HG03066 (cell line): Measurements from ENCODE around the gene NDUFV3.
"Not testable (repeated sequence)": the region's sequence is repeated elsewhere in the genome, so short reads cannot be mapped to it uniquely, and the experiment has no call there.

Experiments used
- ATAC-seq: cut with Tn5 transposase; IDR thresholded peaks from one replicate; pipeline ENCODE4 v1.9.1; 2021; ENCODE audit warnings: low read depth; ENCODE audit not compliant: unreplicated experiment

NDUFV3 gene

DNA sequence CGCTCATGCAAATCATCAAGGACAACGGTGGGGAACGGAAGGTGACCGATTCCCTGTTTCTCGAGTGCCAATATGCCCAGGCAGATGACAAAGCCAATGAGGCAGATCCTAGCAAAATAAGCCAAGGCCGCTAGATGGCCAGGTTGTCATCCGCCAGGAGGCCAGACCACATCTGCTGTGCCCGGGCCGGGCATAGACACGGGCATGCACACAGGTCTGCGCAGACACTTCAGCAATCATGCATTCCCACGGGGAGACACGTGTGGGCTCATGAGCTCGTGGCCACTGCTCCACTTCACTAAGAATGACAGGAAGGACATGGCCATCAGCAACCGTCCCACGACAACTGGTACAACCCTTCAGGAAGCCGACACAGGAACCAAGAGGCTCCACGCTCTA, 37.2 kb upstream of the NDUFV3 start:
- no peak for ATAC-seq

DNA sequence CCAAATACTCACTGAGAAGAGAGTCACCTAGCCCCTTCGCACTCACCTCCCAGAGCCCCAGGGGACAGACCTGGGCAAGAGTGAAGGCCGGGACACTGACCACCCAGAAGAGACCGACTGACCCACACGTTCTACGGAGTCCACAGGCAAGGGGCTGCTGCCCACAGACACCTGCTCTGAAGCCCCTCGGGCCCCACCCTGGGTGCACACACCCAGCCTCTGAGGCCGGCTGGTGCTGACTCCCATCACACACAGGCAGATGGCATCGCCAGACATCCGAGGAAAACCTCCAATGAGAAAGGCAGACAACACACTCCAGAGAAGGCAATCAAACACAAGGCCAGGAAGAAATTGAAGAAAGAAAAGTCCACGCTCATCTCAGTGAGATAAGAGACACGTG, 35.9 kb upstream of the NDUFV3 start:
- ATAC-seq = no peak

GRCh38 chr21:42858185-42858847, 34.8 kb upstream of the NDUFV3 start:
- ATAC-seq = no peak

DNA sequence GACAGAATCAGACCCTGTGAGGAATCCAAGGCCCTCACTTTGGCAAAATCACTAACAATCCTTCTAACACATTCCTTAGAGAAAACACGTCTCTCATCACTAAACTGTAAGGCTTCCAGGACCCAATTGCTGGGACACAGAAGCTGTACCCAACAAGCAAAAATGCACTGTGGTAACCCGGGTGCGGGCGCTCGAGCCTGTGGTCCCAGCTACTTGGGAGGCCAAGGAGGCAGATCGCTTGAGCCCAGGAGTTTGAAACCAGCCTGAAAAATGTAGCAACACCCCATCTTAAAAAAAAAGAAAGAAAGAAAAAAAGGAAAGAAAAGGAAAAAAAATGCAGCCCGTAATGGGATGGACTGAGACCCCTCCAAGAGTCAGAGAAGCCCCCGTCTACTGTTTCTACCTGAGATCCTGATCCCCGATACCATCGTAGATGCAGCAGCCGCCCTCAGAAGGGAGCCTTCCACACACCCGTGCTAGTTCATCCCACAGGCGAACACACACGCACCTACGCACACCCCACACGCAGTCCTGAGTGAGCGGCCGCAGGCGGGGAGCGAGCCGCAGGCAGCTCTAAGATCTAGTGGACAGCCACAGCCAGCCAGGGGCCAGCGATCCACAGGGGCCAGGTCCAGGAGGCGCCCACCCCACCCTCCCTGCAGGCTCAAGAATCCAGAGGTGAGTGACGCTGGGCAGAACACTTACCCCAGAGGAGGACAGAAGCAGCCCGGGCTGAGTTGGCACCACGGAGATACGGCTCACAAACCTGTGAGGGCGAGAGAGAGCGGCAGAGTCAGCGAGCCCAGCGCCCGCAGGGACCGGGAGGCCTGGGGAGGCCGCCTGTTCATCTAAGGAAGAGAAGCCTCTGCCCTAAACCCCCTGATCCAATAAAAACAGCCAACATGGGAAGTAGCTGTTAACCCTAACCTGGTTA, 33.9 kb upstream of the NDUFV3 start:
- no peak for ATAC-seq

DNA sequence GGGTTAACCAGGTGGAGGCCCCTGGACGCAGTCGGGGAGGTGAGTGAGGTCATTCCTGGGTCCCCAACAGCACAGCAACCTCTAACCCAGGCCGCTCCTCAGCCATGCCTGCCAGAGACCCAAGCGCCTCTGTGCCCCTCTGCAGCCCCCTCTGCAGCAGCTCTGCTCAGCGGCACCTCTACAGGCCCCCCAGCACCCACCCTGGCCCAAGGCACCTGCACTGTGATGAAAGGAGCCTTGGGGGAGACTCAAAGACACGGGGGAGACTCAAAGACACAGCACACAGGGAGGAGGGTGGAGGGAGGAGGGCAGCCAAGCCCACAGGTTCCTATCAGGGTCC, 33.2 kb upstream of the NDUFV3 start:
- ATAC-seq = no peak

GRCh38 chr21:42860345-42860744, 32.8 kb upstream of the NDUFV3 start:
- ATAC-seq = no peak

DNA sequence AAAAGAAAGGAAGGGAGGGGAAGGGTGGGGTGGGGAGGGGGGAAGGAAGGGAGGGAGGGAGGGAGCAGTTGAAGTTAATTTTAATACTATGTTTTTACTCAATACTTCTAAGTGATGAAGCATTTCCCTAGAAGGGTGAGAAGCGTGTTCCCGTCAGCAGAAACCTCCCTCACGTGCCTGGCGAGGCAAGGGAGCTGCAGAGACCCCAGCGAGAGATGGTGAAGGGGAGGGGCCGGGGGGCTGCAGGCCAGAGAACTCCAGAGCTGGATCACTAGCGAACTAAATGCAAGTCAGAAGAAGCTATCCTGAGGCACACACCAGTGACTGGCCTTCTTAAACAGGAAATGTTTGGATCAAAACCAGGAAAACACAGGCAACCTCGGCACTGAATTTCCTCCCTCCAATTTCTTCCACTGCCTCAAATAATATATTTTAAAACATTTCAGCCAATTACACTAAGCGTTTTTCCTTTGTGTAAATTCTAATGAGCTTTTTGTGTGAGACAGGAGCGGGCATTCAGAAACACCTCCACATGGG, 31.7 kb upstream of the NDUFV3 start:
- ATAC-seq = no peak

DNA sequence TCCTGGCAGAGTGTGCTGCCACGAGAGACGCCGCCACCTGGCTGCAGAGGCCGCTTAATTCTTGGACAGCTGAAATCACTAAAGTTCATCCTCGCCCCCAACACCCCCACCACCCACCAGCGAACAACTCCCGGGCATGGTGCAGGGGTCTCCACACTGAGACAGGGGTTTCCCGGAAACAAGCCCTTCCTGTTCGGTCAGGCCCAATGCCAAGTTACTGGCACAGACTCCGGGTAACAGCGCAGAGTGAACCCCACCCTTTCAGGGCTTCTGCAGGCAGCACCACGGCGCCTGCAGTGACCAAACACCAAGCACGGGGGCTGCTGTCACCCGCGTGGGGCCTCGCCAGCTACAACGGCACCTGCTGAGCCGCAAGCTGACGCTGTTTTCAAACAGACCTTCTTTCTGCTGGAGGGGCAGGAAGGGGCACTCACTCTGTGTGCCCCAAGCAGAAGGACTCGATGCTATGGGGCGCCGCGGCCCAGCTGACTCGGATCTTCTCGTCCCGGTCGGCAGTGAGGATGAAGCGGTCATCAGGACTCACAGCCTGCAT, 31.2 kb upstream of the NDUFV3 start:
- no peak for ATAC-seq

DNA sequence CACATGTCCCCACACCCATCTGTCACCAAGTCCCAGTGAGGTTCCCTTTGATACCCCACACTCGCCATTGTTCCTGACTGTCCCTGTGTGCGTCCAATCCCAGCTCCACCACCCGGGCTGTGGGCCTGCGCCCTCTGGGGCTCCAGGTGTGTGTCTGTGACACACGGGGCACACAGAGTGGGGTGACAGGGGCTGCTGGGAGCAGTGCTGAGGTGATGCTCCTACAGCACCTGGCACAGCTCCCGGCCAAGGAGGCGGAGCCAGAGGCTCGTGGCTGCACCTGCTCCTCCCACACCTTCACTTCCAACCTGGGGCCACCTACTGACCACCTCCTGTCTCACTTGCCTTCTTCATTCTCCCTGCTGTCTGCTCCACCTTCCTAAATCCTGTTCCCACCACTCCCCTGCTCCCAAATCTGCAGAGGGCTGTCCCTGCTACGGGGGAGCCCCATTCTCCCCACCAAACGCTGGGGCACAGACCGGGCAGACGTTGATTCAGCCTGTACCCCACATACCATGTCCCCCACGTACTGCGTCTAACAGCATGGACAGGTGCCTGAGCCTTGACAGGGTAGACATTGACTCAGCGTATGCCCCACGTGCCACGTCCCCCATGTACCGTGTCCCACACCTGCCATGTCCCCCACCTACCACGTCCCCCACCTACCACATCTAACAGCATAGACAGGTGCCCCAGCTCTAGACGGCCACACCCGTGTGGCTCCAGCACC, 30.2 kb upstream of the NDUFV3 start:
- ATAC-seq = no peak

DNA sequence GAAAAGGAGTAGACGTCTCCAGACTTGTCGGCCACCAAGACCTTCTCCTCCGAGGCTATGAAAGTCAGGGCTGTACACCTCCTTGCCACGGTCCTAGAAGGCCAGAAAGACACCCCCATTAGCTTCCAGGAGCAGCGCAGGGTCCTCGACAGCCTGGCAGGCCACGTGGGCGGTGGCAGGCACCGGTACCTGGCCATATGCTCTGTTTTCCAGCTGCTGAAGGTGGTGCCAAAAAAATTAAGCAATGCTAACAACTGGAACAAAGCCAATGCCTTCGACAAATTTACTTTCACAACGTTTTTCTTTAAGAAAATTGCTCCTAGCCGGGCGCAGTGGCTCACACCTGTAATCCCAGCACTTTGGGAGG, 29.6 kb upstream of the NDUFV3 start:
- ATAC-seq = no peak

DNA sequence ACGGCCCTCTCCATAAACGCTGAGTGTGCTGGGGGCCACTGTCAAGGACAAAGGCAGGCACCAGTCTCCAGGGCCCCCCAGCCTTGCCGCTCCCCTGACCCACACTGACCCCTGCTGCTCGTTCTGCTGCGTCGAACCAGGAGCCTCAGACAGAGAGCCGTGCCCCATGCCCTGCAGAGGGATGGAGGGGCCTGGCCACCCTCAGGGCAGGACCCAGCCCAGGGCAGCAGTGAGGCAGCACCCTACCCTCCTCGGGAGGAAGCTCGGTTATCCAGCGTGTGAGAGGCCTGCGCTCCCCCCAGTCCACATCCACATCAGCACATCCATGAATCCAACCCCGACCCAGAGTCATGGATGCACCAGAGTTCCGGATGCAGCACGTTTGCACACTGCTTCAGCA, 28.8 kb upstream of the NDUFV3 start:
- no peak for ATAC-seq

DNA sequence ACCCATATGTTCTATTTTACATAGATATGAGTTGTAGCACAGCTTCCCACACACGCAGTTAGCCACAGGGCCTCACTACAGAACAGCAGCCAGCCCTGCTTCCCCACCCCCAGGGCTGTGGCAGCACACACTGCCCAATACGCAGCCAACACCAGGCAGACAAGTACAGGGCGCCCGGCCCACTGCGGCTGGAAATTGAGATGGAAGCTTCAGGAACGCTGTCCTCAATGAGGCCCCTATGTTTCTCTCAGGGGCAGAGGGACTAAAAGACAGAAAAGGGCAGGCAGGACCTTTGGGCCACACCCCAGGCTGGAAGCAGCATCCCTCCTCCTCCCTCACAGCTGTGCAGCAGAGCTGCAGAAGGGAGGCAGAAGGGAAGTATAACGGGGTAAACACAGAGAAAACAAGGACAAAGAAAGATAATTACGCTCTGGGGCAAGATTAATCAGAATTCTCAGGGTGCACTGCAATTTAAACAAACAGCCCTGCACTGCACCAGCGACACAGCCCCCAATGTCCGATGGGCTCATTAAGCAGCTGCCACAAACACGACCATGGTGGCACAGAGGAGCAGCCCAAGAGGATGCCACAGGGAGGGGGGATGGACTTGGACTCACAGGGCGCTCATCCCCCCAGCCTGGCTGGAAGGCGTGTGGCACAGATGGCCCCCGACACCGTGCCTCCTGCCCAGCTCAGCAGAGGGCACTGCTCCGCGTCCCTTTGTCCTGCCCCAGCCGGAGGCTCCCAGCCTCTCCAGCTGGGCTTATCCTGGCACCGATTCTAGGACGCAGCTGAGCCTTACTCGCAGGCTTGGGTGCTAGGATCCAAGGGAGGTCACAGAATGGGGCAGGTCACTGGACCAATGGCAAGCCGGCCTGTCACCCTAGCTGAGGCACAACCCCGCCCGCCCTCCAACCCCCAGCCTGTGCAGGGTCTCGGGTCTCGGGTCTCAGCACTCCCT, 28.0 kb upstream of the NDUFV3 start:
- ATAC-seq = no peak

DNA sequence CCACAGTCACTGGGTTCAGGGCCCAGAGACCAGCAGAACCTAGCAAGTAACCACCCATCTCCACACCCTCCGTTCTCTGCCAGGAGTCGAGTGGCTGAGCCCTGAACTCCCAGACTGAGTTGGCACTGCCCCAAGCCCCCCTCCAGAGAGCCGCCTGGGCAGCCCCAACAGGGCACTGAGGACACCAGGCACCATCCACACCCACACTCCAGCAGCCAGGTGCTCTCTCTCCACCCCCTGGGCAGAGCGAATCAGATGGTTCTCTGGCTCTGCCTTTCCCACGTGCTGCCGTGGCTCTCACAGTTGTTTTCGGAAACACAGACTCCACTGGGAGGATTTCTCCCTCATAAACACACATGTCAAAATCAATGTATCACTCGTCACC, 27.3 kb upstream of the NDUFV3 start:
- no peak for ATAC-seq

DNA sequence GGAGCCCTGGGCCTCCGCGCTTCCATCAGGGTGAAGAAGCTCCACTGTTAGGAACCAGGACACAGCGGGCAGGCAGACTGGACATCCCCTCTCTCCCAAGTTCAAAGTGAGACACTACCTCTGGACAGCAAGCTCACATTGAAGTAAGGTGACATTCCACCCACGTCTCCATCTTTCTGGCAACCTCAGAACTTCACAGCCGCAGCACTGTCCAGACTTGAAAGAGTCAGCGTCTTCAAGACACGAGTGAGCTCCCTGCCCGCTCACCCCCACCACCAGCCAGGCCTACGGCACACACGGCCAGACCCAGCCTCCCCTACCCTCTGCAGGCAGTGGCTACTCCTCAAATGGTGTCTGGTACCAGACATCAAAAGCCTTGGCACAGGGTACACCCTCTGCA, 24.9 kb upstream of the NDUFV3 start:
- ATAC-seq = no peak

DNA sequence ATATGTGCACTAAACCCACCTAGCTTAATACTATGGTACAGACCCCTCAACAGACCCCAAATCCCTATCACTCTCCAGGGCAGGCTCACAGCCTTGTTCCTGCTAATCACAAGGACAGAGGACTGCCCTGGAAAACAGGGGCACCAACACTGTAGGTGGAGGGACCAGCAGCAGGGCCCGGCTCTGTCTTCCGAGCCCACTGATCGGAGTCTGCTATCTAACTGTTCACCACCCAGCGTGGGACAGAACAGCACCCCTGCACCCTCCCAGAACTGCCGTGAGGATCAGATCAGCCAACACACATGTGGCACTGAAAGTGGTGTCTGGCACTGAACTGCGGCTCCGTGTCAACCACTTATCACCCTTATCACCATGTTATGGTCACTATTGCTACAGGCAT, 20.0 kb upstream of the NDUFV3 start:
- ATAC-seq = no peak

DNA sequence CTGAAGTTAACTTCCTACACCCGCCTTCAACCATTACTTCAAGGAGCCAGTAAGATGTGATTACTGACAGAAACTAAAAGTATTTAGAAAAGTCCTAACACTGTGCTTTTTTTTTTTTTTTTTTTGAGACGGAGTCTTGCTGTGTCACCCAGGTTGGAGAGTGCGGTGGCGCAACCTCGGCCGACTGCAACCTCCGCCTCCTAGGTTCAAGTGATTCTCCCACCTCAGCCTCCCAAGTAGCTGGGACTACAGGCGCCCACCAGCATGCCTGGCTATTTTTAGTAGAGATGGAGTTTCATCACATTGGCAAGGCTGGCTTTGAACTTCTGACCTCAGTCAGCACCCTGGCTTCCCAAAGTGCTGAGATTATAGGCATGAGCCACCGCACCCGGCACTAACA, 17.3 kb upstream of the NDUFV3 start:
- ATAC-seq = not testable (repeated sequence)

DNA sequence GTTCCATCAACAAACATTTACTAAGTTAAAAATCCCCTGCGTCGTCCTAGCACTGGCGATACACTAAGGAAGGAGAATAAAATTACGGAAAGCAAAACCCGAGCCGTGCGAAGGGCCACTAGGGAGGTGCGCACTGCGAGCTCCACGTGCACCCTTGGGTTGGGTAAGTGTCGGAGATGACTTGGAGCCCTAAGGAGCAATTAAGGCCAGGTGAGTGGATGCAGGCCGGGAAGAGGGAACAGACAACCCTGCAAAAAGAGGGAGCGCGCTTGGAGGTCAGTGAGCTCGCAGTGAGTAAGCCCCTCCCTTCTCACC, 14.5 kb upstream of the NDUFV3 start:
- ATAC-seq = no peak

GRCh38 chr21:42878993-42879787, 13.9 kb upstream of the NDUFV3 start, which contains the start of gene WDR4:
Gene WDR4, minus strand, starts transcription at chr21:42879539. Its CDS starts 44 bp downstream, at chr21:42879495.
- ATAC-seq = peak; percentile 86

- no peak for ATAC-seq
These were observed 12.8 kb upstream of the NDUFV3 start for GRCh38 chr21:42880352-42880751.
